GM18951 (cell line): Measurements from ENCODE around the gene ITPK1.

Source experiments
- POLR2A ChIP-seq: IDR thresholded peaks from 4 replicates; pipeline ENCODE4 v1.6.1; 2011; ENCODE audit warnings: mild to moderate bottlenecking; ENCODE audit not compliant: insufficient read length, insufficient read depth; ENCODE audit errors: extremely low read depth
- in situ Hi-C: fragments of 300-500 bp; cut with MboI; formaldehyde crosslinking; loops from one replicate; pipeline ENCODE4 v1.12.0; 2022; ENCODE audit warnings: low sequenced_read_pairs, mixed read lengths, inconsistent platforms; ENCODE audit not compliant: unreplicated experiment

Gene ITPK1

DNA sequence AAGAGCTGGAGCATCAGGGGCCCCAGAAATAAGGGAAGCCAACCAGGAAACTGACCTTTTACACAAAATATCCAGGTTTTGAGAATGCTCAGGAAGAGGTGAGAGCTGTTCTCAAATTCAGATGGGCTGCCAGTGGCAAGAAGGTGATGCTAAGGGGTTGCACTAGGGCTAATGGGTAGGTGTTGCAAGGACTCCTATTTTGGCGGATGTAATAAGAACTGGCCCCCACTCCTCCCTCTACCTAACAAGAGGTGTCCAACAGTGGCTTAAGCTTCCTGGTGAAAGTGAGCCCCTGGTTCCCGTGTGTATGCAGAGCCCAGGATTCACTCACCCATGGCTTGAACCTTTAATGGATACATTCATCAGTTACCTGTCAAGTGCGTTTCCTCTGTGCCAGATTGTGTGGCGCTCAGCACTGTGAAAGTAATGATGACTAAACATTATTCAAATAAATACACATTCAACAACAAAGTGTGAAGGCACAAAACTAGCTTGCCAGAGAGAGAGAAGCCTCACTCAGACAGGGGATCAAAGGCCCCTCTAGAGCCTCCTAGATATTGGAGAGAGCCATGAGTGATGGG is 193.5 kb downstream of the ITPK1 start:
- in situ Hi-C loops: no loop called here
- TF ChIP-seq POLR2A: no peak

DNA sequence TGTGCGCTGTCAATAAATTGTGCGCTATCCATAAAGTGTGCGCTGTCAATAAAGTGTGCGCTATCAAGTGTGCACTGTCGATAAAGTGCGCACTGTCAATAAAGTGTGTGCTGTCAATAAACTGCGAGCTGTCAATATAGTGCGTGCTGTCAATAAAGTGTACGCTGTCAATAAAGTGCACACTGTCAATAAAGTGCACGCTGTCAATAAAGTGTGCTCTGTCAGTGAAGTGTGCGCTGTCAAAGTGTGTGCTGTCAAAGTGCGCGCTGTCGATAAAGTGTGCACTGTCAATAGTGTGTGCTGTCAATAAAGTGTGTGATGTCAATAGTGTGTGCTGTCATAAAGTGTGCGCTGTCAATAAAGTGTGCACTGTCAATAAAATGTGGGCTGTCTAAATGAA is 195.7 kb downstream of the ITPK1 start:
- no peak for TF ChIP-seq POLR2A
- in situ Hi-C loops: no loop called here

DNA sequence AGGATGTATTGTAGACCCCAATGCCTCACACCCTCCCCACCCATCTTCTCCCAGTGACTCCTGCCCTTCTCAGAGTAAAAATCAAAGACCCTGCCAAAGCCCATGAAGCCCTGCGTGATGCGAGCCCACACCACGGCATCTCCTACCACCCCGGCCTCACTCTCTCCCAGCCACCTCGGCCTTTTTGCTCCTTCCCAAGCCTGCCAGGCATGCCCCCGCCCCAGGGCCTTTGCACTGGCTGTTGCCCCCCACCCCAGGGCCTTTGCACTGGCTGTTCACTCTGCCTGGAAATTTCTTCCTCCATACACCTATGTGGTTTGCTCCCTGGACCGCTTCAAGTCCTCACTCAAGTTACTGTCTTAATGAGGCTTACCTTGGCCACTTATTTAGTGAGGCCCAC is 197.8 kb downstream of the ITPK1 start:
- in situ Hi-C loops: no loop called here
- no peak for TF ChIP-seq POLR2A

DNA sequence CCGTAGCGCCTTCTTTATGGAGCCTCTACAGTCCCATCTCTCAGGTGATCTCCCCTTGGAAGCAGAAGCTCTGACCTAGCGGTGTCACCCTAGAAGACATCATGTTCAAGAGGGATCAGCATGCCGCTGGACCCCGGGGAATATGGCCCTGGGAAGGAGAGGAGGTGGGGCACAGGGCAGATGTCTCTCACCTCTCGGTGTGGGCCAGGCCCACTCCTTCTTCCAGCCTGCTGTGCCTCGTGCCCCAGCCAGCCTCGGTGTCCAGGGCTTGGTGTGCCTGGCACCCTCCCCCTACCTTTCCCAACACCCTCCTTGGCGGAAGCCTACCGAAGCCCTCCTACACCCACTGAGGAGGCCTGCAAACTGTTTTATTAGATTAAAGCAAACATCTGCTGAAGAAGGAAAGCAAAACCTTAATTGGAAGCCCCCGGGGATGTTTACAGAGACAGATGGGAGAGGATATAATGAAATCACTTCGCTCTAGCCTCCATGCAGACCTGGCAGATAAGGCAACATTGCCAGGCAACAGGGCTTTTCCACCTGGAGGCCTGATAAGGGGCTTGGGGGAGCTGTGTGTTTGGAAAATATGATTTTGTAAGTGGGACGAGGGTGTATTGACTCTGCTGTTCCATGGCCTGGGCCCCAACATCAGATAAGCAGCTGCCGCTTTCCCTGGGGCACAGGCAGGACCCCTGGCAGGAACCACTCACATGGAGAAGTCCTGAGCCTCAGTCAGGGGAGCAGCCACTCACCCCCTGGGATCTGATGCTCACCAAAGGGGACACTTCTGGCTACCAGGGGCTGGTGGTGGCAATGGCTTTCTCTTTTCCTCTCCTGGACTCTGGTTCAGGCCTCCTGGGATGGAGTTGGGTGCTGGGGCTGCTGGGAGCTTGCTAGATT is 198.4 kb downstream of the ITPK1 start:
- TF ChIP-seq POLR2A: no peak
- in situ Hi-C loops: no loop called here

DNA sequence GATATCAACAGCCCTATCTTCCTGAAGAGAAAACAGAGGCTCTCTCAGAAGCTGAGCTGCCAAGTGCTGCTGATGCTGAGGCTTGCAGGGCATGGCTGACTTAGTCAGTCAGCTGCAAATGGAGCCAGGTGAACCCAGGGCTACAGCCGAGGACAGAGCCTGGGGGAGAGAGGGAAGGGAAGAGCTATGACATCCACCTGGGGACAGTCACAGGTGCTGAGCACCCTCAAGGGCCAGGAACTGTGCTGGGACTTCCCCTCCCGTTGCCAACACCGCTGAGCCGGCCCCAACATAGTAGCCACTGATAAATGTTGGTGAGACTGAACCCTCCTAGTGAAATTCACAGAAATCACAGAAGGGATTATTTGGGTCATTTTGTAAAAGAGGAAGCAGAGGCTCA is 199.5 kb downstream of the ITPK1 start:
- no peak for TF ChIP-seq POLR2A
- in situ Hi-C loops: no loop called here

DNA sequence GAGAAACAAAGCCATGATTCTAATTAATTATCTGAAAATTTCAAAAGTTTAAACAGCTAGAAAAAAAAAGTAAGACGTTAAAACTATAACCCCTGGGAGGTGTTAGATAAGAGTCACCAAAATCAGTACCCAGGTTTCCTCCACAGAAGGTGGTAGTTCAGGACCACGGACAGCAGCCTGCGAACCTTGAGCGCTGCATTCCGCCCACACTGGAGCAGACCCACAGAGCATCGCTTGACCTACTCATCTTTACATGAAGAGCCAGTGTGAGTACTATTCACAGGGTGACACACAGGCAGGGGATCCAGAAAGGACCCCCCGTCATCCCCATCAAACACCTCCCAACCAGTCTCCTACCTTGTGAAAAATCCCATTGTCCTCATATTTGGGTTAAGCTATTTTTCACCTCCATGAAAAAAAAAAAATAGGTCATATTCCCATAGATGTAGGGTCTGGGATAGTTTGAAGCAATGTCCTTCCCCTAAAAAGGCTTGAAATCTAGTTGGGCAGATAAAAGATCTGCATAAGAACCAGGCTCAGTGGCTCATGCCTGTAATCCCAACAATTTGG is 201.6 kb downstream of the ITPK1 start:
- in situ Hi-C loops: no loop called here
- TF ChIP-seq POLR2A: no peak

DNA sequence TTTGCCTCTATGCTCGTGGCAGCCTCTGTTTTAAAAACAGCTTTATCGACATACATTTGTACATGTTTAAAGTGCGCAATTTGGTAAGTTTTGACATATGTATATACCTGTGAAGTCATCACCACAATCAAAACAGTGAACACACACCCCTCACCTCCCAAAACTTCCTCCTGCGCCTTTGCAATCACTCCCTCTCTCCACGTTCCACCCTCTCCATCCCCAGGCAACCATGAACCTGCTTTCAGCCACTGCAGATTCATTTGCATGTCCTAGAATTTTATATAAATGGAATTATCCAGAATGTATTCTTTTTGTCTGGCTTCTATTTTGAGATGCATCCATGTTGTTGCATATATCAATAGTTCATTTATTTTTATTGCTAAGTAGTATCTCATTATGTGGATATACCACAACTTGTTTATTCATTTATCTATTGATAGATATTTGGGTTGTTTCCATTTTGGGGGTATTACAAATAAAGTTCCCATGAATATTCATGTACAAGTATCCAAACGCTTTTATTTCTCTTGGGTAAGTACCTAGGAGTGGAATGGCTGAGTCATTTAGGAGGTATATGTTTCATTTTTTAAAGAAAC is 208.3 kb downstream of the ITPK1 start:
- TF ChIP-seq POLR2A: no peak
- in situ Hi-C loops: no loop called here

DNA sequence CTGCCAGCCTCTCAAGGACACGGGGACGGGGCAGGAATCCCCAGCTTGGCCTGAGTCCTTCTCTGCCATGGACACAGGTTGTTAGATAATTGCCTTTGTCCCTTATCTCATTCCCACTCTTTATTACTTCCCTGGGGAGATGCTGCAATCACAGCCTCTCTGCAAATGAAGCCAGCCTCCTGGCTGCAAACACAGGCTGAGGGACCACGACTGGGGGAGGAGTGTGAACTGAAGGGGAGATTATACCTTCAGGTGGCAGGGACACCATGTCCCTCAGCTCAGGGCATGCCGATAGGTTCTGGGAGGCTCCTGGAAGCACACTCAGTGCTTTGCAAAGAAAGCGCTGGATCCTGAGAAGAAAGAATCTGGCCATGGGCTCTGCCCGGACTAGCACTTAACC is 208.9 kb downstream of the ITPK1 start:
- no peak for TF ChIP-seq POLR2A
- in situ Hi-C loops: no loop called here

DNA sequence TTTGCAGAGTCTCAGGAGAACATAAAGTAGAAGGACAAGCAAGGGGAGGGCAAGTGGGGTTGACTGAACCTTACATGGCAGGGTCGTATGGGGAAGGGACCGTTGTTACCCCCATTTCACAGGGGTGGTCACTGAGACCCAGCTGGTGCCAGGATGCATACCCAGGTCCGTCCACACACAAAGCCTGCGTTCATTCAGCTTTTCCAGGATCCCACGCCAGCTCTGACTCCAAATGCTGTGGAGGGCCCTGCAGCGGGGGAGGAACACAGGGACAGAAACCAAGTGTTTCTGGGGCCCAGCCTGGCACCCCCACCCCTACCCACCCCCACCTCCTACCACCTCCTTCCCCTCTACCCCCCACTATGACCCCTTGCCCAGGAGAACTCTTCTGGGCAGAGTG is 209.3 kb downstream of the ITPK1 start:
- in situ Hi-C loops: no loop called here
- no peak for TF ChIP-seq POLR2A

DNA sequence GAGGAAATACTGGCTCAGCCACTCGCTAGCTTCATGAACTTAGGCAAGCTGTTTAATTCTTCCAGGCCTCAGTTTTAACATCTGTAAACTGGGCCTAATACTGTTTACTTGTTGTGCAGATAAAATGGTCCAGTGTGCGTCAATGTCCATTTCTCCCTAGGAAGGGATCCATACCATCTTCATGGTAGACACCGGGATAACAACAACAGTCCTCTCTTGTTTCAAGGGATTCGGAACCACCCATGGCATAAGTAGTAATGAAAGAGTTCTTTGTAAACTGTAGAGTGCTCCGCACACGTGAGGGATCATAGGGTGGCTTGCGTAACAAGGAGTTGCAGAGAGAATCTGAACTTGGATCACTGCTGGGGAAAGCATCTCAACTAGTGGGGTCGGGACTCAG is 210.1 kb downstream of the ITPK1 start:
- in situ Hi-C loops: no loop called here
- TF ChIP-seq POLR2A: no peak

DNA sequence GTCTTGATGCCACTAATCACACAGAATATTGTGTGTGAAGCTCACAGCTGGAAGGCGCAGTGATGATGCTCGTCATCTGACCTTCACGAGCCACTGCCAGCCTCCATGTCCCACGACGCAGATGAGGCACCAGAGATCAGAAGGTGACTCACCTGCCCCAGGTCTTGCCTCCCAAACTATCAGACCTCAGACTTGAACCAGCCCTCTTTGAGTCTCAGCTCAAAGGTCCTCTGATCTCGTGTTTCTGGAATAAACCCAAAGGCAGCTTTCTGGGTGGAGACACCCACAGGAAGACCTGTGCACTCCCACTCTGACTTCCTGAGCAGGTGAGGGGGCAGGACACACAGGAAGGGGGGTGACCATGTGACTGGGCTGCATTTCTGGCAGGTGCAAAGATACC is 212.4 kb downstream of the ITPK1 start:
- in situ Hi-C loops: no loop called here
- no peak for TF ChIP-seq POLR2A

DNA sequence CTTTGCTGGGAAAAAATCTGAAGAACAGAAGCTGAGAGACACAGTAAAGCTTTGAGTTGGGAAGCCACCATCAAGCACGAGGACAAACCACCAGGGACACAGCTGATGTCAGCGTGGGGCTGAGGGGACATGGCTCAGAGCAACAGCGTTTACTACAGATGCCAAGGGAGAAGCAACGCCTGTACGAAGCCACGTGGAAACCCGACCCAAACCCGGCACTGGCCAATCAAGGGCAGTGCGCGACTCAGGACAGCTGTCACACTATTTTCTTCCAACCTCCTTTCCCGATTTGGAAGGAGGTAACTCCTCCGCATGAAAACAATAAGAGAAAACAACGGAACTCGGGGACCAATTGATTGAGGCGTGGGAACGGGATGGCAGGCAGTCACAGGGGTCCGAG is 213.0 kb downstream of the ITPK1 start:
- in situ Hi-C loops: no loop called here

DNA sequence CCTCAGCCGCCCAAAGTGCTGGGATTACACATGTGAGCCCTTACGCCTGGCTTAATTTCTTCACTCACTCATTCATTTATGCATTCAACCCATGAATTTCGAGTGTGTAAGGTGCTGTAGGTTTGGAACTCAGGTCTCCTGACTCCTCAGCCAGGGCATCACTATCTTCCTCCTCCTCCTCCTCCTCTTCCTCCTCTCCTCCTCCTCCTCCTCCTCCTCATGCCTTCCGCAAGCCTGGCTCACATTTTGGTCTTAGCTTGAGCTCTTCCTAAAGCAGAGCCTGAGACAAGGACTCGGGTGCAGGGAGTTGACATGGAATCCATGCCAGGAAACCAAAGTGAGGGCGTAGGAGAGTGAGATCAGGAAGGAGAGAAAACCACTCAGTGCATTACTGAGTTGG is 213.5 kb downstream of the ITPK1 start:
- in situ Hi-C loops: no loop called here
- no peak for TF ChIP-seq POLR2A

More for the DNA sequence above, 213.0 kb downstream of the ITPK1 start:
- TF ChIP-seq POLR2A: no peak
